CD14-positive monocyte (primary cell): ENCODE data around the gene HMX2. TPM values are rescaled to one million over a fixed set of nuclear protein-coding genes. Genes with fewer than 3 reads are reported as not detected.
A peak's percentile ranks its signal among the peaks of the same experiment; 100 is the strongest.
"Not testable (repeated sequence)": the region's sequence is repeated elsewhere in the genome, so short reads cannot be mapped to it uniquely, and the experiment has no call there.

ENCODE experiments used
- DNase-seq, 3 donors: peaks; one replicate each; pipeline ENCODE4 v3.0.0-alpha.2; 2011 to 2022
- H2AFZ ChIP-seq: 2 replicates; pipeline ENCODE4 v1.6.0; 2012; ENCODE audit warnings: mild to moderate bottlenecking, low read depth, low read length, inconsistent platforms; ENCODE audit not compliant: insufficient read depth, poor library complexity, severe bottlenecking
- H3K27ac ChIP-seq, 2 donors: 1 replicate in 1 of 2; 2 replicates in 1 of 2; pipeline ENCODE4 v1.5.1; 2012 to 2013; ENCODE audit warnings: low read length in 2 of 2, control low read depth in 1 of 2, inconsistent platforms in 1 of 2, low read depth in 1 of 2, mild to moderate bottlenecking in 1 of 2
- H3K27me3 ChIP-seq, 2 donors: one replicate each; pipeline versions ENCODE4 v1.6.0 to v1.6.1; 2011 to 2013; ENCODE audit warnings: low read length in 2 of 2; ENCODE audit not compliant: control insufficient read depth in 2 of 2, insufficient read depth in 2 of 2
- H3K36me3 ChIP-seq, 2 donors: replicated peaks in 1 of 2; 1 replicate in 1 of 2; 2 replicates in 1 of 2; pipeline versions ENCODE4 v1.5.1 to v1.6.1; 2012 to 2013; ENCODE audit warnings: low read length in 2 of 2, control low read depth in 1 of 2, inconsistent platforms in 1 of 2, mild to moderate bottlenecking in 1 of 2; ENCODE audit not compliant: insufficient read depth in 2 of 2, control insufficient read depth in 1 of 2
- H3K4me1 ChIP-seq, 2 donors: 1 replicate in 1 of 2; 2 replicates in 1 of 2; pipeline versions ENCODE4 v1.5.1 to v1.6.1; 2012 to 2013; ENCODE audit warnings: low read length in 2 of 2, control low read depth in 1 of 2, inconsistent platforms in 1 of 2, mild to moderate bottlenecking in 1 of 2, moderate library complexity in 1 of 2; ENCODE audit not compliant: insufficient read depth in 2 of 2, control insufficient read depth in 1 of 2
- H3K4me2 ChIP-seq: replicated peaks from 2 replicates; pipeline ENCODE3; 2012; ENCODE audit warnings: low read length, moderate library complexity, mild to moderate bottlenecking; ENCODE audit not compliant: poor library complexity, severe bottlenecking; ENCODE audit errors: extremely low read depth
- H3K4me3 ChIP-seq, 3 experiments: fragments of 200-600 bp in 1 of 3; sonication (generic) in 1 of 3; replicated peaks in 1 of 3; 1 replicate in 2 of 3; 2 replicates in 1 of 3; pipeline ENCODE4 v1.5.1; 2011 to 2013; ENCODE audit warnings: low read length in 3 of 3, mild to moderate bottlenecking in 3 of 3, control low read depth in 2 of 3, low read depth in 2 of 3, inconsistent platforms in 1 of 3, moderate library complexity in 1 of 3
- H3K79me2 ChIP-seq: 2 replicates; pipeline ENCODE4 v1.6.0; 2012; ENCODE audit warnings: mild to moderate bottlenecking, control low read depth, inconsistent platforms, low read length, moderate library complexity; ENCODE audit not compliant: insufficient read depth
- H3K9ac ChIP-seq: 2 replicates; pipeline ENCODE4 v1.6.0; 2017; ENCODE audit warnings: low read length, mild to moderate bottlenecking; ENCODE audit not compliant: insufficient read depth, poor library complexity, severe bottlenecking
- H3K9me3 ChIP-seq, 2 donors: replicated peaks in 1 of 2; 1 replicate in 1 of 2; 2 replicates in 1 of 2; pipeline versions ENCODE4 v1.5.1 to v1.6.1; 2012 to 2013; ENCODE audit warnings: low read length in 2 of 2, control low read depth in 1 of 2; ENCODE audit not compliant: control insufficient read depth in 1 of 2, insufficient read depth in 1 of 2
- H4K20me1 ChIP-seq: 2 replicates; pipeline ENCODE4 v1.6.0; 2012; ENCODE audit warnings: mild to moderate bottlenecking, low read length, control low read depth, moderate library complexity; ENCODE audit not compliant: insufficient read depth
- H3K27ac Mint-ChIP-seq, 7 donors: one replicate each; pipeline ENCODE4 v1.8.0; 2020; ENCODE audit warnings: mild to moderate bottlenecking in 7 of 7, mixed read lengths in 7 of 7, moderate library complexity in 6 of 7, inconsistent platforms in 2 of 7
- H3K27me3 Mint-ChIP-seq, 3 donors: one replicate each; pipeline ENCODE4 v1.8.0; 2021 to 2022; ENCODE audit warnings: low read depth in 3 of 3, mild to moderate bottlenecking in 3 of 3, mixed read lengths in 3 of 3, moderate library complexity in 3 of 3, inconsistent platforms in 1 of 3
- H3K36me3 Mint-ChIP-seq, 2 donors: one replicate each; pipeline ENCODE4 v1.8.0; 2020; ENCODE audit warnings: mixed read lengths in 2 of 2, inconsistent platforms in 1 of 2, mild to moderate bottlenecking in 1 of 2
- H3K4me1 Mint-ChIP-seq: one replicate; pipeline ENCODE4 v1.8.0; 2020; ENCODE audit warnings: mild to moderate bottlenecking, mixed read lengths
- H3K4me3 Mint-ChIP-seq, 2 donors: one replicate each; pipeline ENCODE4 v1.8.0; 2020; ENCODE audit warnings: mild to moderate bottlenecking in 2 of 2, mixed read lengths in 2 of 2, moderate library complexity in 1 of 2
- H3K9me3 Mint-ChIP-seq, 7 donors: one replicate each; pipeline ENCODE4 v1.8.0; 2020 to 2022; ENCODE audit warnings: mixed read lengths in 7 of 7, mild to moderate bottlenecking in 6 of 7, moderate library complexity in 6 of 7, inconsistent platforms in 2 of 7
- WGBS: methylation state at CpG from one replicate; pipeline ENCODE4 v1.1.5; 2013; ENCODE audit warnings: missing lambda C conversion rate; ENCODE audit not compliant: insufficient coverage; 5-methylcytosine and 5-hydroxymethylcytosine counted together
- intact Hi-C, 2 donors: fragments of 100-400 bp; cut with micrococcal nuclease; formaldehyde crosslinking; loops; one replicate each; pipeline versions ENCODE4 v1.15.0 to v1.15.1; 2023
- polyA plus RNA-seq, 3 donors: library from polyadenylated mRNA; depleted of rRNA in 1 of 3; unstranded in 2 of 3; stranded (reverse) in 1 of 3; fragments of 300-500 nt in 2 of 3; fragments of >200 nt in 1 of 3; fragmentation: Illumina TruSeq in 2 of 3; gene quantifications; 1 replicate in 2 of 3; 2 replicates in 1 of 3; pipeline ENCODE4 v1.2.3, GENCODE V29; 2012 to 2021
- TF ChIP-seq, protein P1 (sequence below): fragments of 200-600 bp; IDR thresholded peaks from one replicate; pipeline ENCODE4 v1.8.0; 2022; ENCODE audit warnings: antibody characterized with exemption, mild to moderate bottlenecking

The HMX2 gene
- polyA plus RNA-seq, 3 donors, result not detected

DNA sequence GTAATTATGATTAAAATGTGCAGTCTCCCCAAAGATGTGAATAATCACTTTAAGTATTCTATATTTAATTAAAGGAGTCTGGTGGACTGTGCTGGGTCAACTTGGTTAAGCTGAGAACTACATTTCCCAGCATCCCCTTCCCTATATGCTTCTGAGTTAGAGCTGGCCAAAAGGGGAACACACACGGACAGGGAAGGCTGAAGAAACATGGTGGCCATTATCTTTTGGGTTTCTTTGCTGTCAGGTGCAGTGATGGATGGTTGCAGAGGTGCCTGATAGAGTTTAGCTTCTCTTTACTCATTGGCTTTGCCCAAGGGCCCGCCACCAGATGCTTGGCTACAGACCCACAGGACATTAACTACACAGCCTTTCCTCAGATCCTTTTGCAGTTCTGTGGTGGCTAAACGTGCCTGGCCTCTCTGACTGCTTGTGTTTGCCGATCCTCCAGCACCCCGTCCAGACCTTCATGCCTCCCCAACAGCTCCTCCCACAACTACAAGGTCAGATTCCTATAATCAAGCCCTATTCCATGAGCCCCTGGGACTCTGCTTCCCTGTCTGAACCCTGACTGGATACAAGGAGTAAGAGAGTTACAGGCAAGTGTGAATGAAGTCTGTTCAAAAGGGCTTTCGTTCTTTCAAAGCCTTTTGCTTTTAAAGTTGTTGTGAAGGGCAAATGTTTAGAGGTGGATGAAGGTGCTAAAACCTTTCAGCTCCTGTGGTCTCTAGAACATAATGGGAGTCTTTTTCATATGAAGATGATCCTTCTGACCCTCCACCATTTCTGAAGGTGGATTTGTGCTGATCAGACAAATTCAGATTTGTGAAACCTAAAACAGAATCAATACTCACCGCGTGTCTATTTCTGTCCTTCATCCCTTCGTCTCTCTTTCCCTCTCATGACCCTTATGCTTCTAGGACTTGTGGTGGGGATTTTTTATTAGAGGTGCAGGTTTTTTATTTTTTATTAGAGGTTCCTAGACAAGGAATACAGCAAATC lies 27.8 kb downstream of the HMX2 start:
- H3K4me2 ChIP-seq, result no peak overlapping the region
- peaks cover 4% of the 10 kb centered on the region for H3K79me2 ChIP-seq
- intact Hi-C loops, result no loop called here
- H4K20me1 ChIP-seq, result no peaks in the 10 kb centered on the region
- H3K27ac ChIP-seq, result no peak overlapping the region
- Mint-ChIP-seq H3K9me3 (peaks cover 0 to 7% (median 2%) of the 10 kb centered on the region in 7 donors), H3K27ac (peak overlapping the region in 1 of 7 donors; percentile 50), H3K4me3 (no peak overlapping the region), H3K36me3 (peaks cover 51 to 65% of the 10 kb centered on the region in 2 donors), H3K4me1 (no peaks in the 10 kb centered on the region), H3K27me3 (no peaks in the 10 kb centered on the region)
- H3K4me3 ChIP-seq, result no peak overlapping the region
- no peaks in the 10 kb centered on the region for H3K4me1 ChIP-seq
- 100% methylated on average over 3 of the region's 9 CpGs for WGBS
- no peaks in the 10 kb centered on the region for H3K9me3 ChIP-seq
- no peak for DNase-seq
- no peak overlapping the region for H2AFZ ChIP-seq
- H3K36me3 ChIP-seq, result peaks cover 2 to 57% of the 10 kb centered on the region in 2 donors
- TF ChIP-seq, protein P1, sequence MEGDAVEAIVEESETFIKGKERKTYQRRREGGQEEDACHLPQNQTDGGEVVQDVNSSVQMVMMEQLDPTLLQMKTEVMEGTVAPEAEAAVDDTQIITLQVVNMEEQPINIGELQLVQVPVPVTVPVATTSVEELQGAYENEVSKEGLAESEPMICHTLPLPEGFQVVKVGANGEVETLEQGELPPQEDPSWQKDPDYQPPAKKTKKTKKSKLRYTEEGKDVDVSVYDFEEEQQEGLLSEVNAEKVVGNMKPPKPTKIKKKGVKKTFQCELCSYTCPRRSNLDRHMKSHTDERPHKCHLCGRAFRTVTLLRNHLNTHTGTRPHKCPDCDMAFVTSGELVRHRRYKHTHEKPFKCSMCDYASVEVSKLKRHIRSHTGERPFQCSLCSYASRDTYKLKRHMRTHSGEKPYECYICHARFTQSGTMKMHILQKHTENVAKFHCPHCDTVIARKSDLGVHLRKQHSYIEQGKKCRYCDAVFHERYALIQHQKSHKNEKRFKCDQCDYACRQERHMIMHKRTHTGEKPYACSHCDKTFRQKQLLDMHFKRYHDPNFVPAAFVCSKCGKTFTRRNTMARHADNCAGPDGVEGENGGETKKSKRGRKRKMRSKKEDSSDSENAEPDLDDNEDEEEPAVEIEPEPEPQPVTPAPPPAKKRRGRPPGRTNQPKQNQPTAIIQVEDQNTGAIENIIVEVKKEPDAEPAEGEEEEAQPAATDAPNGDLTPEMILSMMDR, result no peak
- no peak overlapping the region for H3K9ac ChIP-seq
- H3K27me3 ChIP-seq, result no peaks in the 10 kb centered on the region

DNA sequence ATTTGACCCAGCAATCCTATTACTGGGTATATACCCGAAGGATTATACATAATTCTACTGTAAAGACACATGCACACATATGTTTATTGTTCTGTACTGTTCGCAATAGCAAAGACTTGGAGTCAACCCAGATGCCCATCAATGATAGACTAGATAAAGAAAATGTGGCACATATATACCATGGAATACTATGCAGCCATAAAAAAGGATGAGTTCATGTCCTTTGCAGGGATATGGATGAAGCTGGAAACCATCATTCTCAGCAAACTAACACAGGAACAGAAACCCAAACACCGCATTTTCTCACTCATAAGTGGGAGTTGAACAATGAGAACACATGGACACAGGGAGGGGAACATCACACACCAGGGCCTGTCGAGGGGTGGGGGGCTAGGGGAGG lies 30.5 kb downstream of the HMX2 start:
- H3K4me1 ChIP-seq, H3K27me3 Mint-ChIP-seq, DNase-seq: not testable (repeated sequence)

More for the DNA sequence above, 30.5 kb downstream of the HMX2 start:
- WGBS, result no CpG with 5 or more reads among the region's 4 CpGs
- H2AFZ ChIP-seq, H4K20me1 ChIP-seq, intact Hi-C loops, H3K9ac ChIP-seq, H3K79me2 ChIP-seq, H3K4me3 ChIP-seq, H3K9me3 ChIP-seq, H3K27me3 ChIP-seq, H3K4me2 ChIP-seq, H3K4me3 Mint-ChIP-seq, H3K4me1 Mint-ChIP-seq, H3K27ac ChIP-seq, H3K27ac Mint-ChIP-seq: not testable (repeated sequence)
- Mint-ChIP-seq H3K36me3 (peaks cover 43 to 54% of the 10 kb centered on the region in 2 donors), H3K9me3 (peaks cover 11 to 17% (median 16%) of the 10 kb centered on the region in 7 donors)
- H3K36me3 ChIP-seq, result peaks cover 2 to 40% of the 10 kb centered on the region in 2 donors
